Heart right ventricle (tissue), 16 donors: ENCODE measurements around the gene INTS1. TPM values are rescaled to one million over a fixed set of nuclear protein-coding genes. Genes with fewer than 3 reads are reported as not detected.
"Not testable (repeated sequence)": the region's sequence is repeated elsewhere in the genome, so short reads cannot be mapped to it uniquely, and the experiment has no call there.

ENCODE experiments used
- ATAC-seq, 8 donors: fragments of 200-7000 bp; cut with Tn5 transposase; one replicate each; pipeline ENCODE4 v1.9.1; 2020; ENCODE audit warnings: mild to moderate bottlenecking in 8 of 8, moderate library complexity in 8 of 8, moderate number of reproducible peaks in 1 of 8
- DNase-seq, 2 donors: peaks; one replicate each; pipeline ENCODE4 v3.0.0-alpha.2; 2020
- H3K27ac ChIP-seq, 10 donors: fragments of 200-600 bp; sonication (generic) in 2 of 10; one replicate each; pipeline versions ENCODE4 v1.5.0 to v1.8.0; 2020 to 2022; ENCODE audit warnings: mild to moderate bottlenecking in 3 of 10
- H3K27me3 ChIP-seq, 7 donors: fragments of 200-600 bp; one replicate each; pipeline ENCODE4 v1.8.0; 2021 to 2022; ENCODE audit warnings: mild to moderate bottlenecking in 2 of 7
- H3K36me3 ChIP-seq, 9 donors: fragments of 200-600 bp; sonication (generic) in 1 of 9; one replicate each; pipeline versions ENCODE4 v1.5.0 to v1.8.0; 2020 to 2022; ENCODE audit warnings: mild to moderate bottlenecking in 2 of 9
- H3K4me1 ChIP-seq, 9 donors: fragments of 200-600 bp; sonication (generic) in 1 of 9; one replicate each; pipeline versions ENCODE4 v1.5.0 to v1.8.0; 2020 to 2022; ENCODE audit warnings: mild to moderate bottlenecking in 4 of 9
- H3K4me3 ChIP-seq, 10 donors: fragments of 200-600 bp; sonication (generic) in 2 of 10; one replicate each; pipeline versions ENCODE4 v1.5.0 to v1.8.0; 2020 to 2022; ENCODE audit warnings: mild to moderate bottlenecking in 7 of 10, moderate library complexity in 2 of 10
- H3K9me3 ChIP-seq, 11 donors: fragments of 200-600 bp in 10 of 11; sonication (generic) in 2 of 11; one replicate each; pipeline versions ENCODE4 v1.5.0 to v1.8.0; 2013 to 2022; ENCODE audit warnings: mild to moderate bottlenecking in 2 of 11, control low read depth in 1 of 11, moderate library complexity in 1 of 11
- whole genome bisulfite sequencing, 2 donors: extraction: QIAGEN DNeasy Blood & Tissue Kit; methylation state at CpG; one replicate each; pipeline ENCODE4 v1.1.7; 2013; ENCODE audit warnings: inconsistent platforms in 1 of 2; 5-methylcytosine and 5-hydroxymethylcytosine counted together
- intact Hi-C, 10 donors: fragments of 100-400 bp; cut with DNase I; formaldehyde crosslinking; loops; one replicate each; pipeline versions ENCODE4 v1.11.1 to v1.14.2; 2022
- polyA plus RNA-seq, 2 donors: library from polyadenylated mRNA; stranded (reverse); fragments of 200-250 nt; gene quantifications; one replicate each; pipeline ENCODE4 v1.2.3, GENCODE V29; 2013
- total RNA-seq, 10 donors: library from RNA; stranded (reverse); fragmentation: NEBNext Ultra II Directional in 3 of 10; extraction: Animal tissue kit (Norgen Biotek cat#: 25700) in 3 of 10; gene quantifications; one replicate each; pipeline versions ENCODE4 v1.2.1 to v1.2.4, GENCODE V29; 2021 to 2023
- TF ChIP-seq, protein P1 (sequence below), 9 donors: fragments of 200-600 bp; sonication (generic) in 2 of 9; IDR thresholded peaks; one replicate each; pipeline versions ENCODE4 v1.5.0 to v1.8.0; 2021 to 2022; ENCODE audit warnings: antibody characterized with exemption in 9 of 9, mild to moderate bottlenecking in 5 of 9, moderate library complexity in 1 of 9
- donor health status: Arrhythmogenic right ventricular cardiomyopathy.
- donor health status: ischemic (EF 13 %, LVEDD 7.1; RV severe dilation, severe dysfunction).
- donor health status: healthy with polysubstance abuse.
- donor health status: DM: no; HTN: yes; CAD: no.
- donor health status: DM: no; HTN: no; CAD: no.
- donor health status: ischemic (EF 25% LVEDD 6.9; RV normal size, moderate dysfunction).
- donor health status: ischemic (EF 25% LVEDD 5.7; RV mildly dilated, moderate dysfunction).
- donor health status: healthy.
- donor health status: DM: yes; HTN: yes; CAD: no.
- donor health status: Ischemic cardiomyopathy.
- donor health status: ischemic (EF 35%, LVEDD 5.7; RV mildly dilated, moderate dysfunction).
- donor health status: nonischemic (EF 11% LVEDD 7.7; RV severe dilation, severe dysfunction).
- donor health status: DM: yes; HTN: yes; CAD: no.
- donor health status: PGD.
- donor health status: ischemic (EF 29% LVEDD 5.4; RV normal size, mild dysfunction).
- donor health status: nonischemic (EF 23%, LVEDD 6.1; RV moderate dilation, normal function).

INTS1 gene
- total and polyA plus RNA-seq, 12 donors: 41.5 to 59.4 (median 45.4) TPM

DNA sequence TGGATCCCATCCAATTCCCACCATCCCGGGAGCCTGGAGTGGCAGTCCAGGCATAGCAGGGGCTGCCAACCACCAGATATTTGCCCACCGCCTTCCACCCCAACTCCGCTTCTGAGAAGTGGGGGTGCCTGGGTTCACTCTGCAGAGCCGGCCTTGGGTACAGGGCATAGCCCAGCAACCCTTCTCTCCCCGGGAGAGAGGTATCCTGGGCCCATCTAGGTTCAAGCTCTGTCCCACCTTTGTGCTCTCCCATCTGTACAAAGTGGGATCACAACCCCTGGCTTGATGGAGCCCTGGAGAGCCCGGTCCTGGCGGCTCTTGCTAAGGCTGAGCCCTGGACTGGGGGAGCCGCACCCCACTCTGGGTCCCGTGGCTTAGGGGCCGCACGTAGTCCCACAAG is 57.1 kb downstream of the INTS1 start:
- intact Hi-C loops: no loop called here
- Histone ChIP-seq H3K4me1 (peaks cover 0 to 3% (median 0%) of the 10 kb centered on the region in 9 donors), H3K27ac (peak overlapping the region in 2 of 10 donors; percentile 31 to 35), H3K36me3 (peaks cover 0 to 22% (median 0%) of the 10 kb centered on the region in 9 donors), H3K9me3 (no peaks in the 10 kb centered on the region), H3K4me3 (no peak overlapping the region), H3K27me3 (no peaks in the 10 kb centered on the region)
- TF ChIP-seq, protein P1, sequence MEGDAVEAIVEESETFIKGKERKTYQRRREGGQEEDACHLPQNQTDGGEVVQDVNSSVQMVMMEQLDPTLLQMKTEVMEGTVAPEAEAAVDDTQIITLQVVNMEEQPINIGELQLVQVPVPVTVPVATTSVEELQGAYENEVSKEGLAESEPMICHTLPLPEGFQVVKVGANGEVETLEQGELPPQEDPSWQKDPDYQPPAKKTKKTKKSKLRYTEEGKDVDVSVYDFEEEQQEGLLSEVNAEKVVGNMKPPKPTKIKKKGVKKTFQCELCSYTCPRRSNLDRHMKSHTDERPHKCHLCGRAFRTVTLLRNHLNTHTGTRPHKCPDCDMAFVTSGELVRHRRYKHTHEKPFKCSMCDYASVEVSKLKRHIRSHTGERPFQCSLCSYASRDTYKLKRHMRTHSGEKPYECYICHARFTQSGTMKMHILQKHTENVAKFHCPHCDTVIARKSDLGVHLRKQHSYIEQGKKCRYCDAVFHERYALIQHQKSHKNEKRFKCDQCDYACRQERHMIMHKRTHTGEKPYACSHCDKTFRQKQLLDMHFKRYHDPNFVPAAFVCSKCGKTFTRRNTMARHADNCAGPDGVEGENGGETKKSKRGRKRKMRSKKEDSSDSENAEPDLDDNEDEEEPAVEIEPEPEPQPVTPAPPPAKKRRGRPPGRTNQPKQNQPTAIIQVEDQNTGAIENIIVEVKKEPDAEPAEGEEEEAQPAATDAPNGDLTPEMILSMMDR (IDR thresholded peaks at IDR 0.05): no peak
- DNase-seq (no peak), ATAC-seq (no peak)
- WGBS, 2 donors: 89 to 92% methylated on average over 11 of the region's 11 CpGs

DNA sequence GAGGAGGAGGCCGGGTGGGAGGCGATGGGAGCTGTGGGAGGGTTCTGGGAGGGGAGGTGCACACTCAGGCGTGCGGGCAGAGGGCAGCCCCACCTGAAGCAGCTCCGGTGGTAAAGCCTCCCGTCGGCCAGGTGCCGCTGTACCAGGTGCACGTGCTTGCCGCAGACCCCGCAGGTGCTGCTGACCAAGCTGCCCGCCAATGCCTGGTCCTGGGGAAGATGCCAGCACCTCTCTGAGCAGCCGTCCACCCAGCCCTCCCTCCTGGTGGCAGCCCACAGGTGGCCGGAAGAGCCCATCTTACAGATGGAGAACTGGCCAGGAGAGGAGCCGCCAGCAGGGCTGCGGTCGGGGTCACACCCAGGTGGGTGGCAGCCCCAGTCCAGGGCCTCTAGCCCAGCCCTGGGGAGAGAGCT is 57.6 kb downstream of the INTS1 start:
- no peak overlapping the region for H3K27ac ChIP-seq
- no peak for DNase-seq
- H3K9me3 ChIP-seq: no peaks in the 10 kb centered on the region
- WGBS, 2 donors: 80 to 84% methylated on average over 16 to 17 of the region's 17 CpGs
- no peak overlapping the region for H3K4me3 ChIP-seq
- H3K27me3 ChIP-seq: no peaks in the 10 kb centered on the region
- intact Hi-C loops: no loop called here
- TF ChIP-seq, protein P1 (IDR thresholded peaks at IDR 0.05): no peak
- H3K36me3 ChIP-seq: peaks cover 0 to 27% (median 0%) of the 10 kb centered on the region in 9 donors
- peaks cover 0 to 3% (median 0%) of the 10 kb centered on the region in 9 donors for H3K4me1 ChIP-seq
- ATAC-seq: no peak

DNA sequence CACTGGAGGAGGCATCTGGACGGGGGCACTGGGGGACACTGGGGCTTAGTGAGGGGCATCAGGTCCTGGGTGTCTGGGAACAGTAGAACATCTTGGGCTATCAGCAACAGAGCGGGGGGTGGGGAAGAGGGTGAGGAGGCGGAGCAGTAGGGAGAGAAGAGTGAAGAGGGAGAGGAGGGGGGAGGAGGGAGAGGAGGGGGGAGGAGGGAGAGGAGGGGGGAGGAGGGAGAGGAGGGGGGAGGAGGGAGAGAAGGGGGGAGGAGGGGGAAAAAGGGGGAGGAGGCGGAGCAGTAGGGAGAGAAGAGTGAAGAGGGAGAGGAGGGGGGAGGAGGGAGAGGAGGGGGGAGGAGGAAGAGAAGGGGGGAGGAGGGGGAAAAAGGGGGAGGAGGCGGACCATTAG is 58.2 kb downstream of the INTS1 start:
- H3K4me1 ChIP-seq, H3K27me3 ChIP-seq, DNase-seq, H3K4me3 ChIP-seq, intact Hi-C loops, H3K27ac ChIP-seq, H3K9me3 ChIP-seq, ATAC-seq: not testable (repeated sequence)
- peaks cover 0 to 33% (median 0%) of the 10 kb centered on the region in 9 donors for H3K36me3 ChIP-seq
- 84 to 89% methylated on average over 4 of the region's 5 CpGs for WGBS, 2 donors

DNA sequence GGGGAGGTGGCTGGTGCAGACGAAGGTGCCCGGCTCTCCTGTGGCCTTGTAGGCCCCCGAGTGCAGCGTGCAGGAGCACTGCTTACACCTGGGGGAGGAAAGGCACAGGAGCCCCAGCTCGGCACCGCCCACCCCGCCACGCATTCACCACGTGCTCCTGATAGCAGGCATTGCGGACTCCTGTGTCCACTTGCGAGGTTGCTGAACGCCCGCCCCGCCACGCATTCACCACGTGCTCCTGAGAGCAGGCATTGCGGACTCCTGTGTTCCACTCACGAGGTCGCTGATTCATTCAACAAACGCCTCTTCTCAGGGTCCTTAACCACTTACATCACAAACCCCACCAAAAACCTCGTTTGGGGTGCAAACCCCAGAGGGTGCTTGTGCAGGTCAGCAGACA is 58.8 kb downstream of the INTS1 start:
- 90 to 92% methylated on average over 21 of the region's 21 CpGs for whole genome bisulfite sequencing, 2 donors
- TF ChIP-seq, protein P1 (IDR thresholded peaks at IDR 0.05): no peak
- intact Hi-C loops: no loop called here
- Histone ChIP-seq H3K4me1 (peaks cover 0 to 3% (median 0%) of the 10 kb centered on the region in 9 donors), H3K36me3 (peaks cover 0 to 37% (median 0%) of the 10 kb centered on the region in 9 donors), H3K27ac (no peak overlapping the region), H3K27me3 (no peaks in the 10 kb centered on the region), H3K9me3 (no peaks in the 10 kb centered on the region), H3K4me3 (no peak overlapping the region)
- no peak for DNase-seq
- ATAC-seq: no peak

GRCh38 chr7:1444925-1445322 is 59.3 kb downstream of the INTS1 start:
- H3K4me3 ChIP-seq: no peak overlapping the region
- no peaks in the 10 kb centered on the region for H3K9me3 ChIP-seq
- H3K27me3 ChIP-seq: no peaks in the 10 kb centered on the region
- 81 to 88% methylated on average over 24 of the region's 24 CpGs for WGBS, 2 donors
- no peak for ATAC-seq
- no peak overlapping the region for H3K27ac ChIP-seq
- peaks cover 0 to 3% (median 0%) of the 10 kb centered on the region in 9 donors for H3K4me1 ChIP-seq
- peaks cover 0 to 38% (median 0%) of the 10 kb centered on the region in 9 donors for H3K36me3 ChIP-seq
- TF ChIP-seq, protein P1 (IDR thresholded peaks at IDR 0.05): no peak
- intact Hi-C loops: no loop called here
- no peak for DNase-seq
